MM.1S (cell line): ENCODE data around the gene ZBTB22.

ENCODE experiments used
- DNase-seq: peaks from one replicate; pipeline ENCODE4 v3.0.0-alpha.2; 2015
- H2AFZ ChIP-seq: fragments of 300-600 bp; sonication (generic); 2 replicates; pipeline ENCODE4 v1.6.0; 2016; ENCODE audit warnings: antibody characterized with exemption, low read length
- H3F3A ChIP-seq: fragments of 300-600 bp; sonication (generic); 2 replicates; pipeline ENCODE4 v1.6.1; 2016; ENCODE audit warnings: mild to moderate bottlenecking, antibody characterized with exemption, low read length, moderate library complexity, mixed read lengths; ENCODE audit not compliant: insufficient read depth
- H3K27ac ChIP-seq: fragments of 300-600 bp; sonication (generic); 2 replicates; pipeline ENCODE4 v1.5.1; 2016; ENCODE audit warnings: mild to moderate bottlenecking, low read length
- H3K27me3 ChIP-seq: fragments of 300-600 bp; sonication (generic); replicated peaks from 2 replicates; pipeline ENCODE4 v1.6.0; 2016; ENCODE audit warnings: low read length; ENCODE audit not compliant: insufficient read depth
- H3K36me3 ChIP-seq: fragments of 300-600 bp; sonication (generic); replicated peaks from 2 replicates; pipeline ENCODE4 v1.6.1; 2016; ENCODE audit warnings: mild to moderate bottlenecking, low read length, mixed read lengths; ENCODE audit not compliant: insufficient read depth
- H3K4me1 ChIP-seq: fragments of 300-600 bp; sonication (generic); 2 replicates; pipeline ENCODE4 v1.6.1; 2016; ENCODE audit warnings: low read length, mixed read lengths
- H3K4me2 ChIP-seq: fragments of 300-600 bp; sonication (generic); 2 replicates; pipeline ENCODE4 v1.6.0; 2016; ENCODE audit warnings: low read depth, low read length
- H3K4me3 ChIP-seq: fragments of 300-600 bp; sonication (generic); 2 replicates; pipeline ENCODE4 v1.5.1; 2016; ENCODE audit warnings: low read length, mixed read lengths
- H3K79me2 ChIP-seq: fragments of 300-600 bp; sonication (generic); 2 replicates; pipeline ENCODE4 v1.6.1; 2016; ENCODE audit warnings: mixed run types, low read length, mixed read lengths
- H3K9ac ChIP-seq: fragments of 300-600 bp; sonication (generic); 2 replicates; pipeline ENCODE4 v1.6.1; 2016; ENCODE audit warnings: low read length, mixed read lengths
- H3K9me2 ChIP-seq: fragments of 300-600 bp; sonication (generic); replicated peaks from 2 replicates; pipeline ENCODE4 v1.6.1; 2016; ENCODE audit warnings: mild to moderate bottlenecking, low read length, mixed read lengths; ENCODE audit not compliant: insufficient read depth
- H3K9me3 ChIP-seq: fragments of 300-600 bp; sonication (generic); replicated peaks from 2 replicates; pipeline ENCODE4 v1.6.1; 2016; ENCODE audit warnings: mild to moderate bottlenecking, low read length, mixed read lengths; ENCODE audit not compliant: insufficient read depth
- H4K20me1 ChIP-seq: fragments of 300-600 bp; sonication (generic); 2 replicates; pipeline ENCODE4 v1.6.1; 2016; ENCODE audit warnings: mild to moderate bottlenecking, low read length, moderate library complexity, mixed read lengths; ENCODE audit not compliant: insufficient read depth
- CTCF ChIP-seq: fragments of 300-600 bp; sonication (generic); IDR thresholded peaks from 2 replicates; pipeline ENCODE4 v1.5.1; 2016; ENCODE audit warnings: antibody characterized with exemption, low read length, mixed read lengths
- EZH2 ChIP-seq: fragments of 300-600 bp; sonication (generic); optimal IDR thresholded peaks from 2 replicates; pipeline ENCODE3; 2017; ENCODE audit warnings: low read depth, mild to moderate bottlenecking, antibody characterized with exemption, low read length, mixed read lengths
- EZH2phosphoT487 ChIP-seq: fragments of 300-600 bp; sonication (generic); IDR thresholded peaks from 2 replicates; pipeline ENCODE4 v1.6.1; 2018; ENCODE audit warnings: antibody characterized with exemption, low read length

The ZBTB22 gene

DNA sequence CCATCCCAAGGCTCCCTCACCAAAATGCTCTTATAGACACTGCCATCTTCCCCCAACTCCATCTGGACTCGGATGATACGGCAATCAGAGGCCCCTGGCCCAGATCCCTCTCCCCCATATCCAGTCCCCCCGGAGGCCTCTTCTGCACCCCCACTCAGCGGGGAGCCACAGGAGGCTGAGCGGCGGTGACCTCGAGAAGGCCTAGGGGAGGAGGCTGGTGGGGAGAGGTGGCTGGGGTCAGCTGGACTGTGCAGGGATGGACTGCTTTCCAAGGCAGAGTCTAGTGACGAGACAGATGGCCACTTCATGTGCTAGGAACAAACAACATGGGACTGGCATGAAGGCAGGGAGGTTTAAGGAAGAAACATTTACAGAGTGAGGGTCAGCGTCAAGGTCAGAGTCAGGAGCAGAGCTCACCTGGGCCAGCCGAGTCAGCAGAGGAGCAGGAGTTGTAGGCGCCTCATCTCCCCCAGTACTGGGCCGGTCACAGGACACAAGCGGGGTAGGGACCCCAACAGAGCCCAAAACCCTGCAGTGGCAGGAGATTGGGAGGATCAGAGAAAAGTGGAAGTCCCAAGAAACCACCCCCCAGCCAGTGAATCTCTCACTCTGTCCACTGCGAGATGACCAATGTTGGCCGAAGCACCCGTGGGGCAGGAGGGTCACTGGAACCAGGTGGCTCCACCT is 24.4 kb downstream of the ZBTB22 start:
- Histone ChIP-seq H3F3A (peaks cover 2% of the 10 kb centered on the region), H3K79me2 (peaks cover 45% of the 10 kb centered on the region), H3K27ac (no peak overlapping the region), H3K9me2 (no peaks in the 10 kb centered on the region), H3K27me3 (no peaks in the 10 kb centered on the region), H3K4me2 (no peak overlapping the region), H2AFZ (no peak overlapping the region), H3K9me3 (no peaks in the 10 kb centered on the region), H4K20me1 (no peaks in the 10 kb centered on the region), H3K4me3 (no peak overlapping the region), H3K4me1 (peaks cover 17% of the 10 kb centered on the region), H3K36me3 (no peaks in the 10 kb centered on the region), H3K9ac (no peak overlapping the region)
- TF ChIP-seq CTCF (no peak), EZH2 (no peak), EZH2phosphoT487 (no peak)
- no peak for DNase-seq

DNA sequence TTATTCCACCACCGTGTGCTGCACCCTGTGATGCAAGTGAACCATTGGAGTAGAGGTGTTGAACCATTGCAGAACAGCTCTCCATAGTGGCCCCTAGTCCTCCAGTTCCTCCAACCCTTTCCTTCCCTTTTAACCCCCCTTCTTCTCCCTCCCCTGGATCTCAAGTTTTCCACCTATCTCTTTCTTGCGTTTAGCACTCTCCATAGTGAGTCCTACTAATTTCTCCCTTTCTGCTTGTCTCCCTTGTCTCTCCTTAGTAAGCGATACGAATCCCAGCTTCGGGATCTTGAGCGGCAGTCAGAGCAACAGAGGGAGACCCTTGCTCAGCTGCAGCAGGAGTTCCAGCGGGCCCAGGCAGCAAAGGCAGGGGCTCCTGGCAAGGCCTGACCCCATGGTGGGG is 27.1 kb downstream of the ZBTB22 start:
- Histone ChIP-seq H2AFZ (no peak overlapping the region), H3K9ac (peak overlapping the region; percentile 91; the same call in 1 of the 2 replicates), H3K4me3 (peak overlapping the region; percentile 99), H3F3A (no peaks in the 10 kb centered on the region; the same call in 1 of the 2 replicates), H3K79me2 (peaks cover 52% of the 10 kb centered on the region), H3K36me3 (0 out of 2 replicates have a peak, but pooled peaks cover 6% of the 10 kb centered on the region), H3K27me3 (no peaks in the 10 kb centered on the region), H4K20me1 (no peaks in the 10 kb centered on the region), H3K9me3 (no peaks in the 10 kb centered on the region), H3K9me2 (no peaks in the 10 kb centered on the region), H3K4me2 (peak overlapping the region; percentile 89), H3K4me1 (peaks cover 20% of the 10 kb centered on the region; the same call in 1 of the 2 replicates), H3K27ac (no peak overlapping the region)
- DNase-seq, result no peak
- TF ChIP-seq EZH2phosphoT487 (no peak), CTCF (no peak), EZH2 (no peak)

- Histone ChIP-seq H3K36me3 (0 out of 2 replicates have a peak, but pooled peaks cover 6% of the 10 kb centered on the region), H4K20me1 (no peaks in the 10 kb centered on the region), H3K9ac (peak overlapping the region; percentile 91), H3K27ac (peak overlapping the region; percentile 16; the same call in 1 of the 2 replicates), H3K9me2 (no peaks in the 10 kb centered on the region), H3F3A (no peaks in the 10 kb centered on the region; the same call in 1 of the 2 replicates), H2AFZ (peak overlapping the region; percentile 95), H3K9me3 (no peaks in the 10 kb centered on the region), H3K79me2 (peaks cover 52% of the 10 kb centered on the region), H3K27me3 (no peaks in the 10 kb centered on the region), H3K4me2 (peak overlapping the region; percentile 89), H3K4me3 (peak overlapping the region; percentile 99), H3K4me1 (peaks cover 20% of the 10 kb centered on the region; the same call in 1 of the 2 replicates)
- DNase-seq, result no peak
- TF ChIP-seq EZH2, result no peak
- no peak for TF ChIP-seq CTCF
- no peak for TF ChIP-seq EZH2phosphoT487
Observed at GRCh38 chr6:33289784-33290315, 27.7 kb downstream of the ZBTB22 start.
